Body of pancreas (tissue), 4 donors: ENCODE results near the gene CFL1.

Experiments used
- POLR2A ChIP-seq, 3 donors: fragments of 450-650 bp; IDR thresholded peaks; one replicate each; pipeline ENCODE4 v1.6.1; 2016; ENCODE audit warnings: antibody characterized with exemption in 3 of 3, mild to moderate bottlenecking in 2 of 3
- TF ChIP-seq, protein P1 (sequence below), 7 experiments: fragments of 450-650 bp in 4 of 7; fragments of 200-600 bp in 3 of 7; sonication (generic) in 3 of 7; IDR thresholded peaks; one replicate each; pipeline ENCODE4 v1.5.1; 2016 to 2019; ENCODE audit warnings: antibody characterized with exemption in 7 of 7

DNA sequence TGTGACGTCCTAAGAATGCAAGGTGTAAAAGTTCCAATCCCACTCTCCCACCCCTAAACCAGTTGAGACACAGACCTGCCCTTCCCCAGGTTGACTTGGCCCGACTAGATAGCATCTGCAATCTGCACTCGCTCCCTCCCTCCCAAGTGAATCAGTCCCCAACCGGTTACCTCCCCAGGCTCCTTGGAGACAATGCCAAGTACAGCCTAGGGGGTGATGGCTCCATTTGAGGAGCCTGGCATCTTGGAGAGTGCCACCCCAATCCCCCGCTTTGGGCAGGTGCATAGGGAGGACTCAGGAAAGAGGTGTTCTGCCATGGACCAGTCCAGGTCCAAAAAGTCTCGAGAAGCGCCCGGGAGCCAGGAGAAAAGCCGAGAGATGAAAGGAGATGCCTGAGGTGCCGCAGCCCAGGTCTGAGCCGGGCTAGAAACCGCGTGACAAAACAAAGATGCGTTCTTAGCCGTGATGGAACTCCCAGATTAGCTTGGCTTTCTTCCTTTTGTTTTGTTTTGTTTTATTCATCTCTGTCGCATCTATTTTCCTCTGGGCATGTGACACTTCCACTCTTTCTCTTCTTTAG lies 42.9 kb downstream of the CFL1 start:
- TF ChIP-seq, protein P1, sequence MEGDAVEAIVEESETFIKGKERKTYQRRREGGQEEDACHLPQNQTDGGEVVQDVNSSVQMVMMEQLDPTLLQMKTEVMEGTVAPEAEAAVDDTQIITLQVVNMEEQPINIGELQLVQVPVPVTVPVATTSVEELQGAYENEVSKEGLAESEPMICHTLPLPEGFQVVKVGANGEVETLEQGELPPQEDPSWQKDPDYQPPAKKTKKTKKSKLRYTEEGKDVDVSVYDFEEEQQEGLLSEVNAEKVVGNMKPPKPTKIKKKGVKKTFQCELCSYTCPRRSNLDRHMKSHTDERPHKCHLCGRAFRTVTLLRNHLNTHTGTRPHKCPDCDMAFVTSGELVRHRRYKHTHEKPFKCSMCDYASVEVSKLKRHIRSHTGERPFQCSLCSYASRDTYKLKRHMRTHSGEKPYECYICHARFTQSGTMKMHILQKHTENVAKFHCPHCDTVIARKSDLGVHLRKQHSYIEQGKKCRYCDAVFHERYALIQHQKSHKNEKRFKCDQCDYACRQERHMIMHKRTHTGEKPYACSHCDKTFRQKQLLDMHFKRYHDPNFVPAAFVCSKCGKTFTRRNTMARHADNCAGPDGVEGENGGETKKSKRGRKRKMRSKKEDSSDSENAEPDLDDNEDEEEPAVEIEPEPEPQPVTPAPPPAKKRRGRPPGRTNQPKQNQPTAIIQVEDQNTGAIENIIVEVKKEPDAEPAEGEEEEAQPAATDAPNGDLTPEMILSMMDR (IDR thresholded peaks at IDR 0.05) = no peak
- TF ChIP-seq POLR2A (IDR thresholded peaks at IDR 0.05) = no peak
